Tibial nerve (tissue), 4 donors: ENCODE data around the gene KRT3. TPM values are rescaled to one million over a fixed set of nuclear protein-coding genes. Genes with fewer than 3 reads are reported as not detected.

Experiments
- DNase-seq, 2 donors: peaks; one replicate each; pipeline ENCODE4 v3.0.0-alpha.2; 2019; ENCODE audit warnings: low spot score in 2 of 2
- H3K27ac ChIP-seq, 4 donors: fragments of 200-600 bp; sonication (generic) in 3 of 4; one replicate each; pipeline ENCODE4 v1.5.1; 2017 to 2019; ENCODE audit warnings: mild to moderate bottlenecking in 1 of 4
- H3K27me3 ChIP-seq, 2 donors: fragments of 200-600 bp; sonication (generic) in 1 of 2; one replicate each; pipeline versions ENCODE4 v1.5.1 to v1.6.0; 2017 to 2019
- H3K36me3 ChIP-seq, 3 donors: fragments of 200-600 bp; sonication (generic); one replicate each; pipeline ENCODE4 v1.5.1; 2018 to 2019
- H3K4me1 ChIP-seq, 4 donors: fragments of 200-600 bp; sonication (generic) in 3 of 4; one replicate each; pipeline ENCODE4 v1.5.1; 2017 to 2019
- H3K4me3 ChIP-seq, 4 donors: fragments of 200-600 bp; sonication (generic) in 3 of 4; one replicate each; pipeline ENCODE4 v1.5.1; 2017 to 2019; ENCODE audit warnings: mild to moderate bottlenecking in 1 of 4, moderate library complexity in 1 of 4
- H3K9me3 ChIP-seq, 4 donors: fragments of 200-600 bp; sonication (generic) in 3 of 4; one replicate each; pipeline ENCODE4 v1.5.1; 2017 to 2019
- CTCF ChIP-seq, 5 experiments: fragments of 200-600 bp in 3 of 5; fragments of 450-650 bp in 2 of 5; sonication (generic) in 3 of 5; IDR thresholded peaks; one replicate each; pipeline ENCODE4 v1.5.1; 2016 to 2019; ENCODE audit warnings: antibody characterized with exemption in 5 of 5, mild to moderate bottlenecking in 3 of 5, moderate library complexity in 2 of 5
- EP300 ChIP-seq, 2 donors: sonication (generic); formaldehyde crosslinking; IDR thresholded peaks; one replicate each; pipeline ENCODE4 v1.6.1; 2017; ENCODE audit warnings: antibody characterized with exemption in 2 of 2, mild to moderate bottlenecking in 1 of 2
- POLR2A ChIP-seq, 2 donors: fragments of 450-650 bp; IDR thresholded peaks; one replicate each; pipeline ENCODE4 v1.6.1; 2017; ENCODE audit warnings: antibody characterized with exemption in 2 of 2, mild to moderate bottlenecking in 2 of 2, moderate library complexity in 2 of 2
- WGBS, 2 donors: methylation state at CpG; one replicate each; pipeline ENCODE4 v1.1.5; 2018; 5-methylcytosine and 5-hydroxymethylcytosine counted together
- total RNA-seq, 4 donors: library from RNA; depleted of rRNA; stranded (reverse); fragments of >200 nt; gene quantifications; one replicate each; pipeline ENCODE4 v1.1.0, GENCODE V29; 2016

The KRT3 gene
- total RNA-seq, 4 donors from 2014 or later = not detected

GRCh38 chr12:52833922-52834726 lies 38.2 kb upstream of the KRT3 start, which contains the start of gene KRT79:
Gene KRT79, minus strand, starts transcription at chr12:52834311. Its CDS starts 51 bp downstream, at chr12:52834260.
- no peak for DNase-seq
- TF ChIP-seq CTCF (IDR thresholded peaks at IDR 0.05) (no peak), POLR2A (IDR thresholded peaks at IDR 0.05) (no peak), EP300 (IDR thresholded peaks at IDR 0.05) (no peak)
- Histone ChIP-seq H3K4me3 (no peak within 1 kb of the TSS), H3K9me3 (no peaks in the 10 kb centered on the region), H3K27ac (no peak within 1 kb of the TSS), H3K36me3 (no peaks in the 10 kb centered on the region), H3K4me1 (no peaks in the 10 kb centered on the region), H3K27me3 (peaks cover 0 to 12% of the 10 kb centered on the region in 2 donors)
- 69 to 86% methylated on average over 14 to 16 of the region's 22 CpGs for WGBS, 2 donors

- 89 to 91% methylated on average over 20 of the region's 20 CpGs for WGBS, 2 donors
- Histone ChIP-seq H3K9me3 (no peaks in the 10 kb centered on the region), H3K4me3 (no peak overlapping the region), H3K27me3 (peaks cover 0 to 11% of the 10 kb centered on the region in 2 donors), H3K4me1 (no peaks in the 10 kb centered on the region), H3K36me3 (no peaks in the 10 kb centered on the region), H3K27ac (no peak overlapping the region)
- DNase-seq = no peak
- no peak for TF ChIP-seq EP300 (IDR thresholded peaks at IDR 0.05)
- TF ChIP-seq POLR2A (IDR thresholded peaks at IDR 0.05) = no peak
- no peak for TF ChIP-seq CTCF (IDR thresholded peaks at IDR 0.05)
These were observed 37.3 kb upstream of the KRT3 start for GRCh38 chr12:52832985-52833905.

GRCh38 chr12:52832451-52832850 lies 36.5 kb upstream of the KRT3 start:
- TF ChIP-seq EP300 (IDR thresholded peaks at IDR 0.05) (no peak), POLR2A (IDR thresholded peaks at IDR 0.05) (no peak), CTCF (IDR thresholded peaks at IDR 0.05) (no peak)
- no peaks in the 10 kb centered on the region for H3K36me3 ChIP-seq
- no peak overlapping the region for H3K27ac ChIP-seq
- peaks cover 0 to 6% of the 10 kb centered on the region in 2 donors for H3K27me3 ChIP-seq
- no peak for DNase-seq
- H3K9me3 ChIP-seq = no peaks in the 10 kb centered on the region
- H3K4me3 ChIP-seq = no peak overlapping the region
- H3K4me1 ChIP-seq = no peaks in the 10 kb centered on the region
- 64 to 75% methylated on average over 3 of the region's 3 CpGs for WGBS, 2 donors

GRCh38 chr12:52831251-52831650 lies 35.3 kb upstream of the KRT3 start:
- 82 to 97% methylated on average over 6 to 7 of the region's 7 CpGs for WGBS, 2 donors
- Histone ChIP-seq H3K36me3 (no peaks in the 10 kb centered on the region), H3K27me3 (no peaks in the 10 kb centered on the region), H3K4me1 (no peaks in the 10 kb centered on the region), H3K27ac (no peak overlapping the region), H3K9me3 (no peaks in the 10 kb centered on the region), H3K4me3 (no peak overlapping the region)
- TF ChIP-seq EP300 (IDR thresholded peaks at IDR 0.05) (no peak), POLR2A (IDR thresholded peaks at IDR 0.05) (no peak), CTCF (IDR thresholded peaks at IDR 0.05) (no peak)
- no peak for DNase-seq
